ENCODE measurements around the gene EML4. TPM values are rescaled to one million over a fixed set of nuclear protein-coding genes. Genes with fewer than 3 reads are reported as not detected.

EML4 gene, protein sequence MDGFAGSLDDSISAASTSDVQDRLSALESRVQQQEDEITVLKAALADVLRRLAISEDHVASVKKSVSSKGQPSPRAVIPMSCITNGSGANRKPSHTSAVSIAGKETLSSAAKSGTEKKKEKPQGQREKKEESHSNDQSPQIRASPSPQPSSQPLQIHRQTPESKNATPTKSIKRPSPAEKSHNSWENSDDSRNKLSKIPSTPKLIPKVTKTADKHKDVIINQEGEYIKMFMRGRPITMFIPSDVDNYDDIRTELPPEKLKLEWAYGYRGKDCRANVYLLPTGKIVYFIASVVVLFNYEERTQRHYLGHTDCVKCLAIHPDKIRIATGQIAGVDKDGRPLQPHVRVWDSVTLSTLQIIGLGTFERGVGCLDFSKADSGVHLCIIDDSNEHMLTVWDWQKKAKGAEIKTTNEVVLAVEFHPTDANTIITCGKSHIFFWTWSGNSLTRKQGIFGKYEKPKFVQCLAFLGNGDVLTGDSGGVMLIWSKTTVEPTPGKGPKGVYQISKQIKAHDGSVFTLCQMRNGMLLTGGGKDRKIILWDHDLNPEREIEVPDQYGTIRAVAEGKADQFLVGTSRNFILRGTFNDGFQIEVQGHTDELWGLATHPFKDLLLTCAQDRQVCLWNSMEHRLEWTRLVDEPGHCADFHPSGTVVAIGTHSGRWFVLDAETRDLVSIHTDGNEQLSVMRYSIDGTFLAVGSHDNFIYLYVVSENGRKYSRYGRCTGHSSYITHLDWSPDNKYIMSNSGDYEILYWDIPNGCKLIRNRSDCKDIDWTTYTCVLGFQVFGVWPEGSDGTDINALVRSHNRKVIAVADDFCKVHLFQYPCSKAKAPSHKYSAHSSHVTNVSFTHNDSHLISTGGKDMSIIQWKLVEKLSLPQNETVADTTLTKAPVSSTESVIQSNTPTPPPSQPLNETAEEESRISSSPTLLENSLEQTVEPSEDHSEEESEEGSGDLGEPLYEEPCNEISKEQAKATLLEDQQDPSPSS
- 12.0 and 22.7 TPM in 2 replicates for polyA plus RNA-seq

GRCh38 chr2:42169100-42169873 lies at the start of gene EML4:
EML4 (plus strand) TSS chr2:42169353; CDS start chr2:42169612, 259 bp downstream.

DNA sequence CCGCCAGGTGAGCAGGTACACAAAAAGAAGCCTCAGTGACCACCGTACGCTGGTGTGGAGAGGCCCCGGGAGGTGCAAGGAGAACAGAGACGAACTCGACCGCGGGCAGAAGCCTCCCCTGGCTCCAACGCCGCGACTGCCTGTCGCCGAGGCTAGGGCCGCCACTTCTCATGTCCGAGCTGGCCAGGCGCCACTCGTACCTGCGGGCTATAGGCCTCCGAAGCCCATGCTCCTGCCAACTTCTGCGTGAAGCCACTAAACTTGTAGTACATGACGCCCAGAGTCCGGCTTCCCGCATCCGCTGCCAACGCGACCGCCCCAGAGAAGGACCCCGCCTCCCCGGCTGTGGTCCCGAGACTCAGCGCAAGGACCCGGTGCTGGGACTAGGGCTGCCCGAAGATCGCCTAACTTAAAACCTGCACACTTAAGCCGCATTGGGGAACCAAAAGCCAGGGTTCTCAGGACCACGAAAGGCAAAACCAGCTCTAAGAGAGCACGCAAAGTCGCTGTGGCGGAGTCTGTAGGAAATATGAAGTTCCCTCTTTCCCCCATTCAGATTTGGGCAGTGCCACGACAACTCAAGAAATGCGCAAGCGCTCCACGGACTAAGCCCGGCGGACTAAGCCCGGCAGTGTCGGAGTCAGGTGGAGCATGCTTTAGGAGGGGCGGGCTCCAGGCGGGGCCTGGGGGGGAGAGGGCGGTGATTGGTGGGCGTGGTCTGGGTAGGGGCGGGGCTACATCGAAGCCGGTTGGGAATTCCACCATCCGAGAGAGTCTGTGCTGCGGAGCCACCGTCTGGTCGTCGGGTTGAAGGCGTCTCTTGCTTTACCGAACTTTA lies 192.0 kb downstream of the EML4 start, which contains the start of gene COX7A2L:
Gene COX7A2L, minus strand, starts transcription at position 328 of the 838 bp plus-strand sequence. Its CDS starts 56 bp downstream, at position 272.

Other genes with a start within 250 kb of the EML4 start
- gene PKDCC, start 121.3 kb upstream of the EML4 start, polyA plus RNA-seq: 4.9 TPM in 1 of 2 replicates, not detected in the other
- 293 and 356 TPM in 2 replicates for gene COX7A2L, start 191.9 kb downstream of the EML4 start, polyA plus RNA-seq